Suppressor macrophage treated with lipopolysaccharide for 4 hours (primary cell): ENCODE measurements around the gene MALAT1.

Experiments
- DNase-seq: peaks from one replicate; pipeline ENCODE4 v3.0.0-alpha.2; 2020

Gene MALAT1

DNA sequence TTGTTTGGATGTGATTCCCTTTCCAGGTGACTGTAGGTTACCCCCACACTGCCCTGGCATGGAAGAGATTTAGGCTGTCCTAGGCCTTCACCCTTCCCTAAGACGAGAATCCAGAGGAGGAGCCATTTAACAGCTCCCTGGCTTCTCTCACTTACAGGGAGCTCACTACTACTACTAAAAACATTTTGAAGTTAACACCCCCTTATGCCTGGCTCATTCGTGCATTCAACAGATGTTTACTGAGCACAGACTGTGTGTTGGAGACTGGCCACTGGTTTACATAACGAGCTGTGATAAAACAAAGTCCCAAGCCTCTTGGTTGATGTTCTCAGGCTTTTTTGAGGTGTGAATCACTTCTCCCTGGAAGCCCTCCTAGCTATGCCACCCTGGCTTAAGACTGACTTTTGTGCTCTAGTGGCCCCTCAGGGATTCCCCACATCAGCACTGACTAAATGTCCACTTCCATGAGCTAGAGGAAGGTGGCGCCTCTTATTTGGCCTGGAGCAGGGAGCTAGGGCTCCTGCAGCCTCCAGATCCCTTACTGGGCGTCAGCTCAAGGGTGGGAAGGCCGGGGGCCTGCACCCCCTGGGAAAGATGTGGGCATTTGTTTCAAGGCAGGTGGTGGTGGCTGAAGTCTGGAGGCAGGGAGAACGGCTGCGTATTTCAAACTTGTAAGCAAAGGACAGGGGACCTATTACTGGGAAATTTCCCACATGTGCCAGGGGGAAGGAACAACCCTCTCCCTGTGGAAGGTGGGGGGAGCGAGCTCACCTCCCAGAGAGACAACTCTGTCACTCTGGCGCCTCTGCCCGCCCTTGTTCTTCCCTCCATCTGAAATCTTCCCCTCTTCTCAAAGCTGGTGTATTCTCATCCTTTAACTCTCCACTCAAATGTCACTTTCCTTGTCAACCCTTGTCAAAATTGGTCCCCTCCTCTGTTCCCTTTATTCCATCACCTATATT is 19.4 kb upstream of the MALAT1 start:
- peak; percentile 60 for DNase-seq

- no peak for DNase-seq
Observed at GRCh38 chr11:65482306-65482850, 16.5 kb upstream of the MALAT1 start.

DNA sequence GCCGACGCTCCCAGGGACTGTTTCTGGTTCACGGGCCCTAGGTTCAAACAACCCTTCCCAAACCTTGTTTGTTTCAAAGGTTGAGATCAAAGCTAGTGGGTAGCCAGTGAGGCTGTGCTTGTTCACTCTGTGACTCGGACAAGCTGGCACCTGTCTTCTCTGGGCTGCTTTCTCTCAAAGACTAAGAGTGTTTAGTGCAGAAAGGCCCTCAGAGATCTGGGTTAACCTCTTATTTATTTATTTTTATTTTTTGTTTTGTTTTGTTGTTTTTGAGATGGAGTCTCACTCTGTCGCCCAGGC is 13.0 kb upstream of the MALAT1 start:
- DNase-seq, result no peak

DNA sequence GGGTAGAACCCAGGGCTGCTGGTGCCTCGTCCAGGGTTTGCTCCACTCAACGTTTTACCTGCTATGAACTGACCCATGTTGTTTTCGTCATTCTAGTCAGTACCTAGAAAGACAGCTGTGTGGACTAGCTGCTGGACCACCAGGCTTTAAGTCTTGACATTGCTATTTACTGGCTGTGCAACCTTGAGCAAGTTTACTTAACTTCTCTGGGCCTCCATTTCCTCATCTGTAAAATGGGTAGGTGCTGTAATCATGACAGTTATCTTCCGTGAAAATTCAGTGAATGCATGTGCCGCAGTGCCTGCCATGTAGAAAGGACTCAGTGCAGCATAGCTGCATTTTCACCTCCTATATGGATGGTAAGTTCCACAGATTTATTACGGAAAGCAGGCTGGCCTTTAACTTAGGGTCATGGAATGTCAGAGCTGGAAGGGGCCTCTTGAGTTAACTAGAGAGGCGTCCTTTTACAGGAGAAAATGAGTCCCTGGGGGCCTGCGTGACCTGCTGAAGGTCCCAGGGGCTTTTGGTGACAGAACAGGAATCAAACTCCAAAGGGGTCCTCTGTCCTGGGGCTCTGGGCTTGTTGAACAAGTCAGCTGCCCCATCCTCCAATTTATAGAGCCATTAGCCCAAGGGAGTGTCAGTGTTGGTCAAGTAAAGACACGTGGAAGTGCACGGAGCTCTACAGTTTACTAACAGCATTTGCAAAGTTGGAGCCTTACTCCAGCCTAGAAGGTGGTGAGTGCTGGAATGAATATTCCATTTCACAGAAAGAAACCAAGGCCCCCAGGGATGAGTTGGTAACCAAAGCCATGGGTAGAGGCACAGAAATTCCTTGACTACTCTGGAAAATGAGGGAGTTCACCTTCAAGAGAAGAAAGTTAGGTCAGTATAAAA is 12.0 kb upstream of the MALAT1 start:
- DNase-seq, result no peak

- peak; percentile 93 for DNase-seq
Observed at GRCh38 chr11:65487467-65488272, 11.2 kb upstream of the MALAT1 start.

DNA sequence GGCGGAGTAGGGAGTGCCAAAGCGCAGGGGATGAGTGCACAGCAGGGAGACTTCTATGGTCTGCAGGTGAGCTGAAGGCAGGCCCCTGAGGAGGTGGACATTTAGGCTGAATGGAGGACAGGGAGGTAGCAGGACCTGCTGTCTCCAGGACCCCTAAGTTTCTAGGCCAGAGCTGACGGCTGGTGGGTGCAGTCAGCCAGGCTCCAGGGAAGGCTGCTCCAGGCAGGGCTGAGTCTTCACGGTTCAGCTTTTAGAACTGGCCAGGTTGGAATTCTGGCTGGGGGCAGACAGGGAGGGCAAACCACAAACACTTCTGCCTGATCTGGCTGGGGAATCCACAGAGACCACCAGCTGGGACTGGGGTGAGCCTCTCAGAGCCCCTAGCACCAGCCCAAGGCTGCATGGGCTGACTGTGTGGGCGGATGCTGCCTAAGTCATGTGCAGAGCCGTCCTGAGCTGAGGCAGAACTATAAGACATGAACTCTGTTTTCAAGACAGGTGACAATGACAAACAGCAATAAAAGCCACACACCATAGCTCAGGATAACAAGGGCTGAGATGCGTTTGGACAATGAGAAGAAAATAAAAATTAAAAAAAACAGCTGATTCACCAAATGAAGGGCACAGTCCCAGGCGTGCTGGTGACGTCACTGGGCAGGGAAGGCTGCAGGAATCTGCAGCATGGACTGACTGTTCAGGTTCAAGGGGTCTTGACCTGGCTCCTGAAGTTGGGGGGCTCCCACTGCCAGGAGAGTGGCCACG is 10.4 kb upstream of the MALAT1 start:
- no peak for DNase-seq

- no peak for DNase-seq
Observed at GRCh38 chr11:65489035-65489705, 9.7 kb upstream of the MALAT1 start.

DNA sequence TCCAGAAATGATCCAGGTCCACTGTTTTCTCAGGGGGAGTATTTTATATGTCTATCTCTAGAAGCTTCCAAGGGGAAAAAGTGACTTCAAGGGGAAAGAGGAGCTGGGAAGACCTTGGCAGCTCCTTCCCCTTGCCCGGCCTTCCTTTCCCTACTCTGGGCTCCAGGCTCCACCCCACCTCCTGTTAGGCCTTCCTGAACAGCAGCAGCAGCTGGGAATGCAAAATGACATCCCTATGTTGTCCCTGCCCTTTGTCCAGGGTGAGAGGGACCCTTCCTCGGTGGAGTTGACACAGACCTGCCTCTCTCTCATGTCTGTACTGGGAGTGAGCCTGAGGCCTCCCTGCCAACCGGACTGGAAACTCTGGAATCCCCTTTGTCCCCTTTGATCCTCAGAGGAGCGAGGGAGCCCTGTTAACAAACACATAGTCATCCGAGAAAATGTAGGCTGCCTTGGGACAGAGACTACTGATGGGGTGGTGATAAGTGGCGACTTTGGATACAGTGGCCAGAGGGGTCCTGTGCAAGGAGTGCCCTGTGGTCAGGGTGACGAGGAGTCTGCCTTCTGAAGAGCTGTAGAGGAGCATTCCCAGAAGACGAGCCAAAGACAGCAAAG is 9.0 kb upstream of the MALAT1 start:
- DNase-seq, result no peak

DNA sequence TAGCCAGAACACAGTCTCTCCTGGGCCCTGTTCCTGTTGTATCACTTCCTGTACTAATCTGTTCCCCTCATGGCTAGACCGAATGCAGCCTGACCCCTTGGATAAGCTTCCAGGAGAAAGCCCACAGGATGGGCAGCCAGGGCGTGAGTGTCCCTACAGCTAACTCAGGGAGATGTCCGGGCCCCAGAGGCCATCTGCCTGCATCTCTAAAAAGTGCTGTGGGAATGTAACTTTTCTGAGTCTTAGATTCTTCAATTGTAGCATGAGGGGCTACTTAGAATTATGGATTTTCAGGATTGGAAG is 7.7 kb upstream of the MALAT1 start:
- no peak for DNase-seq

DNA sequence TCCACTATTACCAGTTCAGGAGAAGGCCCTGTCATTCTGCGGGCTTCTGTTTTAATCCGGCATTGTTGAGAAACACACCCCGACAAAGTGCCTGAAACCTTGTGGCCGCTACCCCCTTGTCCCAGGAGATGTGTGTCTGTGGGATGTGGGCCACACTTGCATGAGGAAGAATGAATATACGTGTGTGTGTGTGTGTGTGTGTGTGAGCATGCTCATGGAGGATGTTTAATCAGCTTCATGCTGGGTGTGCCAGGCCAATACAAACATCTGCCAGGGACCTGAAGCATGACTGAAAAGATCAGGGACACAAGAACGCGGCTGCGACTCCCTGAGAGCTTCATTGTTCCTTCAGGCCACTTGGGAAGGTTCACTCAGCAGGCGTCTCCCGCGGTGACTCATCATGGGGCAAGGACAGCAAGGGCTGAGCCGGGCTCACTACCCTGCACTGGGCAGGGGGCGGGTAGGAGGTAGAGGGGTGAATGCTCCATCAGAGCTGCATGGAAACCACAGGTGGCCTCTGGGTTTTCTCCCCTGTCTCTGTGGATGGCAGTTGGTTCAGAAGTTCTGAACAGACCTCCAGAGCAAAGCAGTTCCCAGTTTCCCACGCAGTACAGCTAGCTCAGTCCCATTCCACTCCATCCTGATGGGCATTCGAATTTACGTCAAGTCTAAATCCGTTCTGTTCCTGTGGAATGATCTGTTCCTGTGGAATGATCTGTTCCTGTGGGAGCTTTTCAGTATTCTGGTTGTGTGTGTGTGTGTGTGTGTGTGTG is 7.0 kb upstream of the MALAT1 start:
- peak; percentile 86 for DNase-seq

GRCh38 chr11:65492387-65492636 is 6.5 kb upstream of the MALAT1 start:
- no peak for DNase-seq

GRCh38 chr11:65492637-65493366 is 6.0 kb upstream of the MALAT1 start:
- DNase-seq, result peak; percentile 95

DNA sequence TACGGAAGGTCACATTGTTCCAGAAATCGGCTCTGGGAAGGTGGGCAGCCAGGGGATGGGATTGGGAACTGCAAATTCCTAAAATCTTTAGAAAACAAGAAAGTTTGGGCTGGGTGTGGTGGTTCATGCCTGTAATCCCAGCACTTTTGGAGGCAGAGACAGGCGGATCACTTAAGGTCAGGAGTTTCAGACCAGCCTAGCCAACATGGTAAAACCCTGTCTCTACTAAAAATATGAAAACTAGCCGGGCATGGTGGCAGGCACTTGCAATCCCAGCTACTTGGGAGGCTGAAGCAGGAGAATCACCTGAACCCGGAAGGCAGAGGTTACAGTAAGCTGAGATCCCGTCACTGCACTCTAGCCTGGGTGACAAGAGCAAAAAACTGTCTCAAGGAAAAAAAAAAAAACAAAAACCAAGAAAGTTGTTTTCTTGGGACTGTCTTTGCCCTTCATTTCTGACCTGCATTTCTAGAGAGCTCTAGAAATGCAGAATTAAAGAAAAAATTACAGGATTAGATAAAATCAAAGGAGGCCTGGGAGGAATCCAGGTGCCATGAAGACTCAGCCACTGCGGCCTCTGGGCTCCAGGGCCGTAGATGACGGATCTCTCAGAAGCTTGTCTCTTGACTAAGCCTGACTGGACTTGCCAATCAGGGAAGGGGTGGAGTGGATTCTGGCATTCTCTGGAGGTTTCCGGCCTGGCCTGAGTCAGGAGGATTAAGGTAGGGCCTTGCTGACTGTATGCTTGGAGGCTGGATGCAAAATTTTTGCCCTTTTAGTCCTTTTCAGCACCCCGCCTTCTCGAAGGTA is 5.3 kb upstream of the MALAT1 start:
- DNase-seq, result peak; percentile 78

DNA sequence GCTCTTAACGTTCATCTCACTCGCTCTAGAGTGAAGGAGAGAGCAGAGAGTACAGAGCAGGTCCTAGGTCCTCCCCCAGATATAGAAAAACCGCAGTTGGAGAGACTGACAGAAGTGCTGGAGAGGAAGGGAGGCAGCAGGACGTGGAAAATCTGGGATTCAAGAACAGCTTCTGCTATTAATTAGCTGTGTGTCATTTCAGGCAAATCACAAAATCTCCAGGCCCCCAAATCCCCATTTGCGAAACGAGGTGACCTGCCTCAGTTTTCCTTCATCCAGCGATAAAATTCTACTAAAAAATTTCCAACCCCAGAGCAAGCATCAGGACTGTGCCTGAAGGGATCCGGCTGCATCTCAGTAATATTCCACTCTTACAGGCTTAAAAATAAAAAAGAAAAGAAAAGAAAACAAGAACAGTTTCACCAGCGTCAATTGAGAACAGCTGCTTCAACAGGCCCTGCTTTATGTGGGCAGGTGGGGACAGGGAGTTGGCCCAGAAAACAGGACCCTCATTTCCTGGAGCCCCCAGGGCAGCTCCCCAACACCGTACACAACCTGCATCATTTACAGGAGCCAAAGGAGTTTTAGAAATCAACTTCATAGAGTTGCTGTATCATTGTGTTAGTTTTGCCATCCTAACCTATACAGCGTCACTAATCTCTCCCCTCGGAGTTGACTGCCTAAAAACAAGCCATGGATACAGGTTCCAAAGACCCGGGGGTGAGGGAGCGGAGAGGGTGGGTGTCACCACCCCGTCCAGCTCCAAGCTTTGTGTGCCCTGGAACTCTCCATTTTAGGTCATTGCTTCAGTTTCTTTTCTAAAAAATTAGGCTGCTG is 2.3 kb upstream of the MALAT1 start:
- peak; percentile 19 for DNase-seq

DNA sequence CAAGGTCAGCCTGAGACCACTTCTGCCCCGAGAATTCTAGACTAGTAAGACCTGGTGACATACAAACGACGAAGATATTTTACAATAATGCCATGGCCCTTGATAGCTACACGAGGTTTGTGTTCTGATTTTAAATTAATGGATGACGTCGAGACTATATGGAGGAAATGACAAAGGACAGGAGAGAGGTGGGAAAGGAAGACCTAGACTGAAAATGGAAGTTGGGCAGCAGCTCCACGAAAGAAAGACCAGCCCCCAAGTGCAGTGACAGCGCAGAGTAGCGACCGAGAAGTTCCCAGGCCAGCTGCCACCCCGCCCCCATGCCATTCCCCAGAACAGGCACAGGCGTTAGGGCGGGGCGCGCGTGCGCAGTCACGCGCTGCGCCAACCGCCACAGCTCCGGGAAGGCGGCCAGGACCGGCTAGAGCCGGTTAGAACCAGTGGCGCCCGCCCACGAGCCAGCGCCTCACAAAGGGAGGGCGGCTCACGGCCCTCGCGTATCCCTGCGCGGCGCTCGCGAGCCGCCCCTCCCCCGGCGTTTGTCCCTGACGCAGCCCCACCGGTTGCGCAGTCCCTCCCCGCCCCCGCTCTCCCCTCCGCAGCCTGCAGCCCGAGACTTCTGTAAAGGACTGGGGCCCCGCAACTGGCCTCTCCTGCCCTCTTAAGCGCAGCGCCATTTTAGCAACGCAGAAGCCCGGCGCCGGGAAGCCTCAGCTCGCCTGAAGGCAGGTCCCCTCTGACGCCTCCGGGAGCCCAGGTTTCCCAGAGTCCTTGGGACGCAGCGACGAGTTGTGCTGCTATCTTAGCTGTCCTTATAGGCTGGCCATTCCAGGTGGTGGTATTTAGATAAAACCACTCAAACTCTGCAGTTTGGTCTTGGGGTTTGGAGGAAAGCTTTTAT is 1.5 kb upstream of the MALAT1 start:
- peak; percentile 100 for DNase-seq

DNA sequence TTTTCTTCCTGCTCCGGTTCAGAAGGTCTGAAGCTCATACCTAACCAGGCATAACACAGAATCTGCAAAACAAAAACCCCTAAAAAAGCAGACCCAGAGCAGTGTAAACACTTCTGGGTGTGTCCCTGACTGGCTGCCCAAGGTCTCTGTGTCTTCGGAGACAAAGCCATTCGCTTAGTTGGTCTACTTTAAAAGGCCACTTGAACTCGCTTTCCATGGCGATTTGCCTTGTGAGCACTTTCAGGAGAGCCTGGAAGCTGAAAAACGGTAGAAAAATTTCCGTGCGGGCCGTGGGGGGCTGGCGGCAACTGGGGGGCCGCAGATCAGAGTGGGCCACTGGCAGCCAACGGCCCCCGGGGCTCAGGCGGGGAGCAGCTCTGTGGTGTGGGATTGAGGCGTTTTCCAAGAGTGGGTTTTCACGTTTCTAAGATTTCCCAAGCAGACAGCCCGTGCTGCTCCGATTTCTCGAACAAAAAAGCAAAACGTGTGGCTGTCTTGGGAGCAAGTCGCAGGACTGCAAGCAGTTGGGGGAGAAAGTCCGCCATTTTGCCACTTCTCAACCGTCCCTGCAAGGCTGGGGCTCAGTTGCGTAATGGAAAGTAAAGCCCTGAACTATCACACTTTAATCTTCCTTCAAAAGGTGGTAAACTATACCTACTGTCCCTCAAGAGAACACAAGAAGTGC is 661 bp upstream of the MALAT1 start:
- peak; percentile 85 for DNase-seq

GRCh38 chr11:65498727-65498976 is 193 bp upstream of the MALAT1 start:
- DNase-seq, result no peak
